ENCODE results near the gene ERP27.

The ERP27 gene

GRCh38 chr12:14920475-14921126 lies 17.7 kb downstream of the ERP27 start:
- no peaks in the 10 kb centered on the region for H3K27me3 ChIP-seq (ENCODE audit: control insufficient read depth, insufficient read depth, low read length)
- no peaks in the 10 kb centered on the region for H3K4me1 ChIP-seq (ENCODE audit: control insufficient read depth, insufficient read depth, low read length)
- H3K36me3 ChIP-seq (ENCODE audit: control insufficient read depth, insufficient read depth, low read length) = no peaks in the 10 kb centered on the region
- H3K4me3 ChIP-seq (ENCODE audit: low read depth, low read length) = no peak overlapping the region
- no peaks in the 10 kb centered on the region for H3K9me3 ChIP-seq (ENCODE audit: control insufficient read depth, insufficient read depth, low read length)
- H3K9ac ChIP-seq (ENCODE audit: low read depth, low read length) = no peak overlapping the region
- no peak overlapping the region for H3K27ac ChIP-seq (ENCODE audit: low read depth, low read length)

- no peak overlapping the region for H3K4me3 ChIP-seq (ENCODE audit: low read depth, low read length)
Observed at GRCh38 chr12:14919455-14919854, 18.9 kb downstream of the ERP27 start.

GRCh38 chr12:14915736-14916135 lies 22.6 kb downstream of the ERP27 start:
- H3K36me3 ChIP-seq (ENCODE audit: control insufficient read depth, insufficient read depth, low read length) = no peaks in the 10 kb centered on the region
- H3K9me3 ChIP-seq (ENCODE audit: control insufficient read depth, insufficient read depth, low read length) = no peaks in the 10 kb centered on the region
- H3K27ac ChIP-seq (ENCODE audit: low read depth, low read length) = no peak overlapping the region
- H3K27me3 ChIP-seq (ENCODE audit: control insufficient read depth, insufficient read depth, low read length) = no peaks in the 10 kb centered on the region
- H3K4me1 ChIP-seq (ENCODE audit: control insufficient read depth, insufficient read depth, low read length) = no peaks in the 10 kb centered on the region
- no peak overlapping the region for H3K4me3 ChIP-seq (ENCODE audit: low read depth, low read length)
- no peak overlapping the region for H3K9ac ChIP-seq (ENCODE audit: low read depth, low read length)

More at GRCh38 chr12:14919455-14919854, 18.9 kb downstream of the ERP27 start:
- Histone ChIP-seq H3K36me3 (ENCODE audit: control insufficient read depth, insufficient read depth, low read length) (no peaks in the 10 kb centered on the region), H3K27ac (ENCODE audit: low read depth, low read length) (no peak overlapping the region), H3K4me1 (ENCODE audit: control insufficient read depth, insufficient read depth, low read length) (no peaks in the 10 kb centered on the region), H3K27me3 (ENCODE audit: control insufficient read depth, insufficient read depth, low read length) (no peaks in the 10 kb centered on the region), H3K9me3 (ENCODE audit: control insufficient read depth, insufficient read depth, low read length) (no peaks in the 10 kb centered on the region), H3K9ac (ENCODE audit: low read depth, low read length) (no peak overlapping the region)

DNA sequence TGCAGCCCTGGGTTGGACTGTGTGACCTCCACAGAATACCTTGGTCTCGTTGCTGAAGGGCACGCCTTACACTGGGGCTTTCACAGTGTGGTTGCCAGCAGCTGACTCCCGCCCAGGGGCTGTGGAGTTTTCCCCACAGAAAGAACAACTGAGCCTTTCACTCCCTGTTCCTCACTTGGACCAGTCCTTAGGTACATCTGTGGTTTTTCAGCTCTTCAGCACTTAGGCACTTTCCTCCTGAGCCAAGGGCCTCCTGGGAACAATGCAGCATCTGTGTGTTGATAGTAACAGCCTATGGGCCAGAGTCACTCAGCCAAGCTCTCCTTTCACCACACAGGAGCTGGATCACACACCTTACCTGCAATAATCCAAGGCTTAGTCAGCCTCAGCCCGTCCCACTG lies 25.0 kb downstream of the ERP27 start:
- H3K4me3 ChIP-seq (ENCODE audit: low read depth, low read length) = no peak overlapping the region
- no peak overlapping the region for H3K27ac ChIP-seq (ENCODE audit: low read depth, low read length)
- H3K36me3 ChIP-seq (ENCODE audit: control insufficient read depth, insufficient read depth, low read length) = no peaks in the 10 kb centered on the region
- H3K9ac ChIP-seq (ENCODE audit: low read depth, low read length) = no peak overlapping the region
- no peaks in the 10 kb centered on the region for H3K27me3 ChIP-seq (ENCODE audit: control insufficient read depth, insufficient read depth, low read length)
- H3K4me1 ChIP-seq (ENCODE audit: control insufficient read depth, insufficient read depth, low read length) = no peaks in the 10 kb centered on the region
- H3K9me3 ChIP-seq (ENCODE audit: control insufficient read depth, insufficient read depth, low read length) = no peaks in the 10 kb centered on the region

DNA sequence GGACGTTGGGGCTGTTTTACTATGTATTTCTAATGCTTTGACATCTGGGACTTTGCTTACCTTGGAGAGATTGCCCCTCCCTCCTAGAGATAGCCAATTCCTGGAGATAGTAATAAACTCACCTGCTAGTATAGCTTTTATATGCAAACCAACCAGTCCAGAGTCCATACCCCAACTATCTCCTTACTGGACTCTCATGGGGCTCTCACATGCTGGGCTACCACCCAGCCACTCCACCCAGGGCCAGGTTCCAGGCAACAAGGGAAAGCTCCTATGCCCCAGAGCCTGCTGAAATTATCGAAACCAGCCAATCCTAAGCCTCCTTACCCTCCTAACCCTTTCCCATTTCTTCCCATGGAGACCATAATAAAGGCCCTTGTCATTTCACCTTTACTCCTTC lies 27.2 kb downstream of the ERP27 start:
- Histone ChIP-seq H3K27ac (ENCODE audit: low read depth, low read length) (no peak overlapping the region), H3K27me3 (ENCODE audit: control insufficient read depth, insufficient read depth, low read length) (no peaks in the 10 kb centered on the region), H3K9me3 (ENCODE audit: control insufficient read depth, insufficient read depth, low read length) (no peaks in the 10 kb centered on the region), H3K4me3 (ENCODE audit: low read depth, low read length) (no peak overlapping the region), H3K4me1 (ENCODE audit: control insufficient read depth, insufficient read depth, low read length) (no peaks in the 10 kb centered on the region), H3K9ac (ENCODE audit: low read depth, low read length) (no peak overlapping the region), H3K36me3 (ENCODE audit: control insufficient read depth, insufficient read depth, low read length) (no peaks in the 10 kb centered on the region)

GRCh38 chr12:14910090-14910915 lies 28.0 kb downstream of the ERP27 start:
- H3K36me3 ChIP-seq (ENCODE audit: control insufficient read depth, insufficient read depth, low read length) = no peaks in the 10 kb centered on the region
- H3K9ac ChIP-seq (ENCODE audit: low read depth, low read length) = no peak overlapping the region
- H3K9me3 ChIP-seq (ENCODE audit: control insufficient read depth, insufficient read depth, low read length) = no peaks in the 10 kb centered on the region
- H3K27ac ChIP-seq (ENCODE audit: low read depth, low read length) = no peak overlapping the region
- H3K27me3 ChIP-seq (ENCODE audit: control insufficient read depth, insufficient read depth, low read length) = no peaks in the 10 kb centered on the region
- no peak overlapping the region for H3K4me3 ChIP-seq (ENCODE audit: low read depth, low read length)
- no peaks in the 10 kb centered on the region for H3K4me1 ChIP-seq (ENCODE audit: control insufficient read depth, insufficient read depth, low read length)

DNA sequence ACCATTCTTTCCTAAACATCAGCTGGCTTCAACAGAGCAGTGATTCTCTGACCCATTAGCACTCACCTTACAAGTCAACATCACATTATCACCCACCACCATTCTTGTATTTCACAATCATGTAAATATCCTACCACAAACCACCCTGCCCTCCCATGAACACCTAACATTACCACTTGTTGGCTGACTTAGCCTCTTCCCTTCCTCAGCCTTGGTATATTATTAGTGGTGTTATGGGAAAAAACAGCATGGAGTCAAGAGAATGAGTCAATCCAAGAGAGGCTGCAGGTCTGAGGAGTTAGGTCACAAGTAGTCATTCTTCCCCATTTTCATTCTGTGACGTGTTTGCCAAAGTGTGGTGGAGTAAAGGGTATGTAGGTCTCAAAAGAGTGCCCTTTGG lies 30.4 kb downstream of the ERP27 start:
- Histone ChIP-seq H3K27me3 (ENCODE audit: control insufficient read depth, insufficient read depth, low read length) (no peaks in the 10 kb centered on the region), H3K36me3 (ENCODE audit: control insufficient read depth, insufficient read depth, low read length) (no peaks in the 10 kb centered on the region), H3K27ac (ENCODE audit: low read depth, low read length) (no peak overlapping the region), H3K9ac (ENCODE audit: low read depth, low read length) (no peak overlapping the region), H3K4me3 (ENCODE audit: low read depth, low read length) (no peak overlapping the region), H3K9me3 (ENCODE audit: control insufficient read depth, insufficient read depth, low read length) (no peaks in the 10 kb centered on the region), H3K4me1 (ENCODE audit: control insufficient read depth, insufficient read depth, low read length) (no peaks in the 10 kb centered on the region)

GRCh38 chr12:14906114-14906513 lies 32.2 kb downstream of the ERP27 start:
- H3K4me3 ChIP-seq (ENCODE audit: low read depth, low read length) = no peak overlapping the region
- H3K9ac ChIP-seq (ENCODE audit: low read depth, low read length) = no peak overlapping the region
- no peaks in the 10 kb centered on the region for H3K4me1 ChIP-seq (ENCODE audit: control insufficient read depth, insufficient read depth, low read length)
- H3K9me3 ChIP-seq (ENCODE audit: control insufficient read depth, insufficient read depth, low read length) = no peaks in the 10 kb centered on the region
- H3K27me3 ChIP-seq (ENCODE audit: control insufficient read depth, insufficient read depth, low read length) = no peaks in the 10 kb centered on the region
- H3K36me3 ChIP-seq (ENCODE audit: control insufficient read depth, insufficient read depth, low read length) = no peaks in the 10 kb centered on the region
- no peak overlapping the region for H3K27ac ChIP-seq (ENCODE audit: low read depth, low read length)

GRCh38 chr12:14905269-14906004 lies 32.9 kb downstream of the ERP27 start:
- Histone ChIP-seq H3K9ac (ENCODE audit: low read depth, low read length) (no peak overlapping the region), H3K27ac (ENCODE audit: low read depth, low read length) (no peak overlapping the region), H3K9me3 (ENCODE audit: control insufficient read depth, insufficient read depth, low read length) (no peaks in the 10 kb centered on the region), H3K4me1 (ENCODE audit: control insufficient read depth, insufficient read depth, low read length) (no peaks in the 10 kb centered on the region), H3K4me3 (ENCODE audit: low read depth, low read length) (no peak overlapping the region), H3K36me3 (ENCODE audit: control insufficient read depth, insufficient read depth, low read length) (no peaks in the 10 kb centered on the region), H3K27me3 (ENCODE audit: control insufficient read depth, insufficient read depth, low read length) (no peaks in the 10 kb centered on the region)

DNA sequence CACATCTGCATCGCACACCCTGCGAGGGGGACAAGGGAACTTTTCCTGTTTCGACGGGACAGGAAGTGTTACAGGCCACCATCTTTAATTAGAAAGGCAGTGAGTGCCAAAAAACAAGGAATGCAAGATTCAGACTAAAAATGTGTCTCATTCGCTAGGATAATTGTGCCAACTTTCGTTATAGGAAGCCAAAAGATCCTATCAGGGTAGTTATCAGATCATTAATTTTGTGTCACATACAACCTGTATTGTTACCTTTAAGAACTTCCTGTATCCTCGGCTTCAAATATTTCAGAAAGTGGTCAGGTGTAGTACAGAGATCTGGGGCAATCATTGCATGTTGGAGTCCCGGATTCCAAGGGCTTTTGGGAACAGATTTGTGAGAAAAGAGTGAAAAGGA lies 33.5 kb downstream of the ERP27 start:
- H3K36me3 ChIP-seq (ENCODE audit: control insufficient read depth, insufficient read depth, low read length) = no peaks in the 10 kb centered on the region
- H3K9ac ChIP-seq (ENCODE audit: low read depth, low read length) = no peak overlapping the region
- H3K9me3 ChIP-seq (ENCODE audit: control insufficient read depth, insufficient read depth, low read length) = no peaks in the 10 kb centered on the region
- H3K4me1 ChIP-seq (ENCODE audit: control insufficient read depth, insufficient read depth, low read length) = no peaks in the 10 kb centered on the region
- no peak overlapping the region for H3K27ac ChIP-seq (ENCODE audit: low read depth, low read length)
- no peaks in the 10 kb centered on the region for H3K27me3 ChIP-seq (ENCODE audit: control insufficient read depth, insufficient read depth, low read length)
- H3K4me3 ChIP-seq (ENCODE audit: low read depth, low read length) = no peak overlapping the region
